ENCODE data around the gene PSMB5.

PSMB5 gene

DNA sequence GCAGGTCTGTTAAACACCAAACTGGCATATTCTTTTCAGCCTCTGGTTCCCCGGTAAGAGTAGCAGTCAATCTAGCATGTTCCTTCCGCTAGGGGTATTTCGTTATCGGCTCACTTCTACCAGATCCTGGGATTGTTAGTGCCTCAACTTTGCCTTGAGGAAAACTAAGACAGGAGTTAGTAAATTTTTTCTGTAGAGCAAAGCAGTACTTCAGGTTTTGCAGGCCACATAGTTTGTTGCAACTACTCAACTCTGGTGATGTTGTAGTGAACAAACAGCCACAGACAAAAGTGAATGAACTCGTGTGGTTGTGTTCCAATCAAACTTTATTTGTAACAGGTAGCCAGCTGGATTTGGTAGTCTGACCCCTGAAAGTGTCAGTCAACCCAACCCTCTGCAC lies 28.9 kb upstream of the PSMB5 start:
- Histone ChIP-seq H2BK15ac (replicated peaks; ENCODE audit: low read depth) (no peak overlapping the region), H3K4me1 (ENCODE audit: control insufficient read depth, low read depth, low read length) (peaks cover 6% of the 10 kb centered on the region), H3K27ac (ENCODE audit: low read depth, low read length) (no peak overlapping the region), H3K9ac (ENCODE audit: low read length) (no peak overlapping the region), H3K79me2 (ENCODE audit: control insufficient read depth, insufficient read depth, low read length) (peaks cover 35% of the 10 kb centered on the region), H3K27me3 (ENCODE audit: insufficient read depth, low read length, poor library complexity) (no peaks in the 10 kb centered on the region), H4K5ac (ENCODE audit: low read length) (no peak overlapping the region), H3K56ac (ENCODE audit: low read length) (no peak overlapping the region), H3K4me2 (ENCODE audit: low read length) (no peak overlapping the region), H3K18ac (ENCODE audit: low read length) (no peak overlapping the region), H3K23ac (ENCODE audit: low read length) (no peak overlapping the region), H2BK120ac (ENCODE audit: low read depth, low read length) (no peak overlapping the region), H2AK5ac (ENCODE audit: low read length) (no peak overlapping the region), H3K36me3 (ENCODE audit: control insufficient read depth, insufficient read depth, low read length) (peaks cover 45% of the 10 kb centered on the region), H3K4ac (ENCODE audit: low read depth, low read length) (no peak overlapping the region), H4K8ac (ENCODE audit: low read depth, low read length) (no peak overlapping the region), H2BK5ac (ENCODE audit: low read length) (no peak overlapping the region), H3K4me3 (ENCODE audit: low read length) (no peak overlapping the region), H3K79me1 (ENCODE audit: low read length) (peaks cover 27% of the 10 kb centered on the region)
- no CpG with 5 or more reads among the region's 5 CpGs for WGBS (ENCODE audit: extremely low coverage, insufficient coverage, low lambda C conversion rate)
- DNase-seq, result no peak

DNA sequence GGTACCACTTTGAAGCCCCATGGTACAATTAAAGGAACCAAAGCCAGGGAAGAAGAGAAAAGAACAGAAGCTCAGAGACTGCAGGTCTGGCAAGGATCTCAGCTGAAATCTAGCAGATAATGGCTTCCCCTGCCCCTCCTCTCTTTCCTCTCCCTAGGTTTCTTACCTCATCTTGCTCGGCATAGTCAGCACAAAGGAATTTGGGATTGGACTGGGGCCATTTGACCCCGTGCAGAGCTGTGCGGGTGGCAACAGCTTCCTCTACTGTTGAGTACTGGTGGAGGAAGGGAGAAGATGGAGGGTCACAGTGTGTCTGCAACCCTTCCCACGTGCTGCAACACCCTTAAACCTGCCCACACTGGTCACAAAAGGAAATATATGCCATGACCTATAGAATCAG lies 27.3 kb upstream of the PSMB5 start:
- peaks cover 2% of the 10 kb centered on the region for H3K4me1 ChIP-seq (ENCODE audit: control insufficient read depth, low read depth, low read length)

DNA sequence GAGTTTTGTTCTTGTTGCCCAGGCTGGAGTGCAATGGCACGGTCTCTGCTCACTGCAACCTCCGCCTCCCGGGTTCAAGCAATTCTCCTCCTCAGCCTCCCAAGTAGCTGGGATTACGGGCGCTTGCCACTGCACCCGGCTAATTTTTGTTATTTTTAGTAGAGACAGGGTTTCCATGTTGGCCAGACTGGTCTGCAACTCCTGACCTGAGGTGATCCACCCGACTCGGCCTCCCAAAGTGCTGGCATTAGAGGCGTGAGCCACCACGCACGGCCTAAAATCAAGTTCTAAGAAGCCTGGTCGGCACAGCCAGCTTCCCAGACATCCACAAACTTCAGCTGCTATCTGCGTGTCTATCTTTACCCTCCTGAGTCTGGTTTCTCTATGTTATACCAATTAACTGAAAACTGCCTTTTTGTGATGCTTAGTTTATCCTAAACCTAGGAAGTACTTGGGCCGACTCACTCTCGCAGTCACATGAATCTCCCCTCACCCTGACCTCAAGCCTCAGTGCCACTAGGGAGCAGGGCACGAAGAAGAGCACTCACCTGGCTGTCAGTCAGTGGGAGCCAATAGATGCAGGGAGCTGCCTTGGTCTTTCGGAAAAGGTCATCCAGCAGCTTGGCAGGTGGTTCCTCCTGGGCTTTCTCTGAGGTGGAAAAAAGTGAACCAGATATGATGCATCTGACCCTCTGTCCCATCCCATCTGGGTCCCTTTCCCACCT lies 26.0 kb upstream of the PSMB5 start:
- Histone ChIP-seq H2BK5ac (ENCODE audit: low read length) (no peak overlapping the region), H4K5ac (ENCODE audit: low read length) (no peak overlapping the region), H3K4ac (ENCODE audit: low read depth, low read length) (no peak overlapping the region), H2AK5ac (ENCODE audit: low read length) (no peak overlapping the region), H3K4me1 (ENCODE audit: control insufficient read depth, low read depth, low read length) (peaks cover 2% of the 10 kb centered on the region), H4K8ac (ENCODE audit: low read depth, low read length) (no peak overlapping the region), H3K4me3 (ENCODE audit: low read length) (no peak overlapping the region), H3K4me2 (ENCODE audit: low read length) (no peak overlapping the region), H2BK15ac (replicated peaks; ENCODE audit: low read depth) (no peak overlapping the region), H3K56ac (ENCODE audit: low read length) (no peak overlapping the region), H3K9ac (ENCODE audit: low read length) (no peak overlapping the region), H2BK120ac (ENCODE audit: low read depth, low read length) (no peak overlapping the region), H3K36me3 (ENCODE audit: control insufficient read depth, insufficient read depth, low read length) (peaks cover 29% of the 10 kb centered on the region), H3K18ac (ENCODE audit: low read length) (no peak overlapping the region), H3K27me3 (ENCODE audit: insufficient read depth, low read length, poor library complexity) (no peaks in the 10 kb centered on the region), H3K79me1 (ENCODE audit: low read length) (peaks cover 13% of the 10 kb centered on the region), H3K79me2 (ENCODE audit: control insufficient read depth, insufficient read depth, low read length) (peaks cover 8% of the 10 kb centered on the region), H3K27ac (ENCODE audit: low read depth, low read length) (no peak overlapping the region), H3K23ac (ENCODE audit: low read length) (no peak overlapping the region)
- DNase-seq, result no peak
- no CpG with 5 or more reads among the region's 17 CpGs for WGBS (ENCODE audit: extremely low coverage, insufficient coverage, low lambda C conversion rate)

More for the DNA sequence above, 27.3 kb upstream of the PSMB5 start:
- H3K27me3 ChIP-seq (ENCODE audit: insufficient read depth, low read length, poor library complexity), result no peaks in the 10 kb centered on the region
- no peak overlapping the region for H2BK15ac ChIP-seq (replicated peaks; ENCODE audit: low read depth)
- H3K79me2 ChIP-seq (ENCODE audit: control insufficient read depth, insufficient read depth, low read length), result peaks cover 21% of the 10 kb centered on the region
- H4K8ac ChIP-seq (ENCODE audit: low read depth, low read length), result no peak overlapping the region
- H3K9ac ChIP-seq (ENCODE audit: low read length), result no peak overlapping the region
- H3K4ac ChIP-seq (ENCODE audit: low read depth, low read length), result no peak overlapping the region
- no peak overlapping the region for H3K23ac ChIP-seq (ENCODE audit: low read length)
- no peak overlapping the region for H4K5ac ChIP-seq (ENCODE audit: low read length)
- peak; percentile 94 for DNase-seq
- peaks cover 20% of the 10 kb centered on the region for H3K79me1 ChIP-seq (ENCODE audit: low read length)
- H3K36me3 ChIP-seq (ENCODE audit: control insufficient read depth, insufficient read depth, low read length), result peaks cover 34% of the 10 kb centered on the region
- H2AK5ac ChIP-seq (ENCODE audit: low read length), result no peak overlapping the region
- H2BK5ac ChIP-seq (ENCODE audit: low read length), result no peak overlapping the region
- peak overlapping the region; percentile 40 for H3K27ac ChIP-seq (ENCODE audit: low read depth, low read length)
- no peak overlapping the region for H2BK120ac ChIP-seq (ENCODE audit: low read depth, low read length)
- no peak overlapping the region for H3K56ac ChIP-seq (ENCODE audit: low read length)
- H3K18ac ChIP-seq (ENCODE audit: low read length), result no peak overlapping the region
- H3K4me3 ChIP-seq (ENCODE audit: low read length), result no peak overlapping the region
- WGBS (ENCODE audit: extremely low coverage, insufficient coverage, low lambda C conversion rate), result no CpG with 5 or more reads among the region's 4 CpGs
- H3K4me2 ChIP-seq (ENCODE audit: low read length), result no peak overlapping the region

DNA sequence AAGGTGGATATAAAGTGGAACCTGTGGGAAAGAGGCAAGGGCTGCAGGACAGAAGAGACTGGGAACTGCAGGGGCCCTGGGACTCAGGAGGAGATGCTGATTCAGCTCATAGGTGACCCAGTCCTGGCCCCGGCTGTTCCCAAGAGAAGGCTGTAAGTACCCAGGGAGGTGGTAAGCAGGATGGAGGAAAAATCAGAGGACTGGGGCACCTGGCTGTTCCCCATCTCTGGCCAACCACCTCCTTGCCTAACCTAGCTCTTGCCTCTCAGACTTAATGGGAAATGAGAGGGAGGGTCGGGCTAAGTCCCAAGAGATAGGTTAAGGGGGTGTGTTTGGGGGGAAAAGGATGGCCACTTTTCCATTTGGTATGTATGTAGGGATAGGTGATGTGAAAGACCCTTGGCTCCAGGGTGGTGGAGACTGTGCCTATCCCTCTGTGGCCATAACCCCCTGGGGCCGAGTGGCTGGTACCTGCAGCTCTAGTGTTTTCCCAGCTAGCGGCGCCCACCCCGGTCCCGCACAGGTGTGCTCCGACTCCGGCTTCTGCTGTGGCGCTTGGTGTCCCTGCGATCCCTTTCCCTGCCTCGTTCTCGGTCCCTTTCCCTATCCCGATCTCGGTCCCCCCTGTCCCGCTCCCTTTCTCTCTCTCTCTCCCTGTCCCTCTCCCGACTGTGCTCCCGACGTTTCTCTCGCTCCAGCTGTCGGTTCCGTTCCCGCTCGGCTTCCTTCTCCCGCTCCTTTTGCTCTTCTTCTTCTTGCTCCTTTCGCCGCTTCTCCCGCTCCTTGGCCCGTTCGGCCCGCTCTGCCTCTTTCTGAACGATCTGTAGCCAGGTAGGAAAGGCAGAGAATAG lies 24.2 kb upstream of the PSMB5 start:
- H2AK5ac ChIP-seq (ENCODE audit: low read length), result no peak overlapping the region
- no peak overlapping the region for H3K18ac ChIP-seq (ENCODE audit: low read length)
- H3K27ac ChIP-seq (ENCODE audit: low read depth, low read length), result peak overlapping the region; percentile 21
- no peak overlapping the region for H2BK120ac ChIP-seq (ENCODE audit: low read depth, low read length)
- no peak overlapping the region for H2BK5ac ChIP-seq (ENCODE audit: low read length)
- H3K9ac ChIP-seq (ENCODE audit: low read length), result no peak overlapping the region
- DNase-seq, result no peak
- no peaks in the 10 kb centered on the region for H3K27me3 ChIP-seq (ENCODE audit: insufficient read depth, low read length, poor library complexity)
- peaks cover 25% of the 10 kb centered on the region for H3K36me3 ChIP-seq (ENCODE audit: control insufficient read depth, insufficient read depth, low read length)
- no peak overlapping the region for H2BK15ac ChIP-seq (replicated peaks; ENCODE audit: low read depth)
- H4K5ac ChIP-seq (ENCODE audit: low read length), result no peak overlapping the region
- H3K4me3 ChIP-seq (ENCODE audit: low read length), result no peak overlapping the region
- no CpG with 5 or more reads among the region's 32 CpGs for WGBS (ENCODE audit: extremely low coverage, insufficient coverage, low lambda C conversion rate)
- no peak overlapping the region for H3K4ac ChIP-seq (ENCODE audit: low read depth, low read length)
- H4K8ac ChIP-seq (ENCODE audit: low read depth, low read length), result no peak overlapping the region
- H3K23ac ChIP-seq (ENCODE audit: low read length), result no peak overlapping the region
- H3K4me1 ChIP-seq (ENCODE audit: control insufficient read depth, low read depth, low read length), result peaks cover 2% of the 10 kb centered on the region
- H3K56ac ChIP-seq (ENCODE audit: low read length), result no peak overlapping the region
- H3K4me2 ChIP-seq (ENCODE audit: low read length), result no peak overlapping the region
- H3K79me2 ChIP-seq (ENCODE audit: control insufficient read depth, insufficient read depth, low read length), result peaks cover under 1% of the 10 kb centered on the region
- peaks cover 10% of the 10 kb centered on the region for H3K79me1 ChIP-seq (ENCODE audit: low read length)

DNA sequence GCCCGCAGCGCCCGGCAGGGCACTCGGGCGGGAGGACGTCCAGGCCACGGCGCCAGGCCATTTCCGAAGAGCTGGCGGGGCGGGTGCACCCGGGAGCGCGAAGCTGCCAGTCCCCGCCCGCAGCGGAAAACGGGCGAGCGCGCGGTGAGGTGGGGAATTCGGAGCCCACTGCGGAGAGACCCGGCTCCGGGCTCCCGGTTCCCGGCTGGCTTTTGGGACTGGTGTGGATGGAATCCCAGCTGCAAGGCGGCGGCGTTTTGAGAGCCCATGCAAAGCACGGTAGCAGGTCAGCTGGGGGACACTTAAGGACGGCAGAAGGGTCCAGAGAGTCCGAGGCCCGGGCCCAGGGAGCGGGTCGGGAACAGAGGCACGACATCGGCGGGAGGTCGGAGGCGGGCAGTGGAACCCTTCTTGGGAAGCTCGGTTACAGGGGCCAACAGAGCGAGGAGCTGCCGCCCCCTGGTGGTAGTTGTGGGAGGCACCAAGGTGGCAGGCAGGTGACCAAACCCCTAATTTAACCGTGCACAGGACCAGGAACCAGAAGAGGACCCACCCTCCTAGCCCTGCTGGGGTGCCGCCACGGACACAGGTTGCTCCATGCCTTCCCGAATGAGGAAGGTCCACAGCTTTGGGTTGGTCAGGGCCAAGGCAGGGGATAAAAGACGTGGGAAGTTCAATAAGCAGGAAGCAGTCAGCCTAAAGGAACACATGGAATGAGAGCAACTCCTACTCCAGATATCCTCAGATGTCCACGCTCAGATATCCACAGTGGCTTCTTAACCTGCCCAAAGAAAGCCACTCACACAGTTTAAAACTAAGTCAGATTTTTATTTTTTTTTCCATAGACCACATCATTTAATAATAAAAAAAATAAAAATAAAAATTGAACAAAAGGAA lies 23.3 kb upstream of the PSMB5 start:
- H3K4me1 ChIP-seq (ENCODE audit: control insufficient read depth, low read depth, low read length), result peaks cover 2% of the 10 kb centered on the region
- H3K56ac ChIP-seq (ENCODE audit: low read length), result peak overlapping the region; percentile 90
- H3K23ac ChIP-seq (ENCODE audit: low read length), result no peak overlapping the region
- no peak overlapping the region for H4K8ac ChIP-seq (ENCODE audit: low read depth, low read length)
- no peaks in the 10 kb centered on the region for H3K27me3 ChIP-seq (ENCODE audit: insufficient read depth, low read length, poor library complexity)
- peak overlapping the region; percentile 92 for H3K27ac ChIP-seq (ENCODE audit: low read depth, low read length)
- H2AK5ac ChIP-seq (ENCODE audit: low read length), result no peak overlapping the region
- H4K5ac ChIP-seq (ENCODE audit: low read length), result no peak overlapping the region
- H3K79me2 ChIP-seq (ENCODE audit: control insufficient read depth, insufficient read depth, low read length), result no peaks in the 10 kb centered on the region
- H3K36me3 ChIP-seq (ENCODE audit: control insufficient read depth, insufficient read depth, low read length), result peaks cover 17% of the 10 kb centered on the region
- H3K4me2 ChIP-seq (ENCODE audit: low read length), result peak overlapping the region; percentile 47
- no peak overlapping the region for H2BK120ac ChIP-seq (ENCODE audit: low read depth, low read length)
- H3K4me3 ChIP-seq (ENCODE audit: low read length), result peak overlapping the region; percentile 59
- peaks cover 5% of the 10 kb centered on the region for H3K79me1 ChIP-seq (ENCODE audit: low read length)
- H2BK15ac ChIP-seq (replicated peaks; ENCODE audit: low read depth), result no peak overlapping the region
- peak overlapping the region; percentile 96 for H3K4ac ChIP-seq (ENCODE audit: low read depth, low read length)
- peak overlapping the region; percentile 69 for H3K18ac ChIP-seq (ENCODE audit: low read length)
- WGBS (ENCODE audit: extremely low coverage, insufficient coverage, low lambda C conversion rate), result no CpG with 5 or more reads among the region's 51 CpGs
- H3K9ac ChIP-seq (ENCODE audit: low read length), result peak overlapping the region; percentile 90
- H2BK5ac ChIP-seq (ENCODE audit: low read length), result peak overlapping the region; percentile 49
- DNase-seq, result peak; percentile 95
